LoVo (cell line): ENCODE data around the gene TESMIN.

Experiments
- DNase-seq: peaks from one replicate; pipeline ENCODE4 v3.0.0-alpha.2; 2016; ENCODE audit warnings: low spot score

TESMIN gene

GRCh38 chr11:68761801-68762200 is 10.5 kb upstream of the TESMIN start:
- no peak for DNase-seq

- DNase-seq: no peak
Measured at GRCh38 chr11:68759991-68760390, 8.7 kb upstream of the TESMIN start.

GRCh38 chr11:68757711-68758110 is 6.4 kb upstream of the TESMIN start:
- DNase-seq: no peak

GRCh38 chr11:68756171-68756766 is 4.9 kb upstream of the TESMIN start:
- no peak for DNase-seq

GRCh38 chr11:68753300-68753699 is 2.0 kb upstream of the TESMIN start:
- no peak for DNase-seq

GRCh38 chr11:68751004-68751325 is 355 bp downstream of the TESMIN start:
- no peak for DNase-seq

- DNase-seq: no peak
Measured at GRCh38 chr11:68750195-68751003, 921 bp downstream of the TESMIN start.

GRCh38 chr11:68749229-68750123 is 1.8 kb downstream of the TESMIN start:
- no peak for DNase-seq

GRCh38 chr11:68748061-68748460 is 3.3 kb downstream of the TESMIN start:
- no peak for DNase-seq

- no peak for DNase-seq
Measured at GRCh38 chr11:68743539-68743938, 7.8 kb downstream of the TESMIN start.

- no peak for DNase-seq
Measured at GRCh38 chr11:68741463-68741862, 9.9 kb downstream of the TESMIN start.

GRCh38 chr11:68735646-68736045 is 15.7 kb downstream of the TESMIN start:
- DNase-seq: no peak

- DNase-seq: no peak
Measured at GRCh38 chr11:68735125-68735524, 16.2 kb downstream of the TESMIN start.

GRCh38 chr11:68734111-68734510 is 17.2 kb downstream of the TESMIN start:
- DNase-seq: no peak

- no peak for DNase-seq
Measured at GRCh38 chr11:68727783-68728182, 23.5 kb downstream of the TESMIN start.

- DNase-seq: no peak
Measured at GRCh38 chr11:68724293-68724692, 27.0 kb downstream of the TESMIN start.

- no peak for DNase-seq
Measured at GRCh38 chr11:68722143-68722542, 29.2 kb downstream of the TESMIN start.

GRCh38 chr11:68721075-68721474 is 30.2 kb downstream of the TESMIN start:
- DNase-seq: no peak

GRCh38 chr11:68715456-68716122 is 35.7 kb downstream of the TESMIN start:
- no peak for DNase-seq

GRCh38 chr11:68714060-68714856 is 37.1 kb downstream of the TESMIN start:
- DNase-seq: no peak

- DNase-seq: no peak
Measured at GRCh38 chr11:68711114-68711513, 40.2 kb downstream of the TESMIN start.

GRCh38 chr11:68710409-68710808 is 40.9 kb downstream of the TESMIN start:
- DNase-seq: no peak
